Head of caudate nucleus (tissue), 42 donors: ENCODE measurements around the gene ABCC8.
A peak's percentile ranks its signal among the peaks of the same experiment; 100 is the strongest.

Source experiments
- DNase-seq, 42 donors: peaks; one replicate each; pipeline versions ENCODE4 v3.0.0 to v3.0.0-alpha.2; 2020 to 2021; ENCODE audit warnings: mixed read lengths in 7 of 42
- intact Hi-C: fragments of 100-400 bp; cut with DNase I; formaldehyde crosslinking; loops from one replicate; pipeline ENCODE4 v1.15.0; 2022

Gene ABCC8

DNA sequence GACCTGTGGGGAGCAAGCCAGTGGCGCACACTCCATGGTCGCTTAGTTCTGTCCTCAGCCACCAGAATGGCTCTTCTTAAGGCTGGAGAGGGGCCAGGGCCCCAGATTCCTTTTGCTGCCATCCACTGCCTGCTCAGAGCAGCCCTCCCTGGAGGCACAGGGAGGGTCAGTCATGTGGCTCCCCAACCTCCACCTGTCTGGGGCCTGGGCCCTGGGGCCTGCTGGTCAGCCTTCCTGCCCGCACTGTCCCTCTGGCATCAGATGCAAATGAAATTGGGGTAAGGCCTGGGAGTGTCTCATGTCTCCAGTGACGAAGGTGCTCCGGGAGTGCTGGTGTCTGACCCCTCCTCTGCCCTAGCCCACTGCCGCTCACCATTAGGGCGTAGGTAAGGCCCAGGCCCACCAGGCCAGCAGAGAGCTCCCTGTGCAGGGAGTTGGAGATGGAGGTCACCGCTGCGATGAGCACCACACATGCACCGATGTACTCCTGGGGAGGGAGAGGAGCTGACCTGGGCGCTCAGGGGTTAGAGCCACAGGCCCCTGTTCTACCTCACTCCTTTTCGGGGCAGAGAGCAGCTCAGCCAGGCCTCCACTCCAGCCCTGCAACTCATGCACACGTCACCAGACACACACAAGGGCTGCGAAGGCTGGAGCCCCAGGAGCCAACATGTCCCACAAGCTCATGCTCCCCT, 79.2 kb downstream of the ABCC8 start:
- no peak for DNase-seq
- intact Hi-C loops = no loop called here

DNA sequence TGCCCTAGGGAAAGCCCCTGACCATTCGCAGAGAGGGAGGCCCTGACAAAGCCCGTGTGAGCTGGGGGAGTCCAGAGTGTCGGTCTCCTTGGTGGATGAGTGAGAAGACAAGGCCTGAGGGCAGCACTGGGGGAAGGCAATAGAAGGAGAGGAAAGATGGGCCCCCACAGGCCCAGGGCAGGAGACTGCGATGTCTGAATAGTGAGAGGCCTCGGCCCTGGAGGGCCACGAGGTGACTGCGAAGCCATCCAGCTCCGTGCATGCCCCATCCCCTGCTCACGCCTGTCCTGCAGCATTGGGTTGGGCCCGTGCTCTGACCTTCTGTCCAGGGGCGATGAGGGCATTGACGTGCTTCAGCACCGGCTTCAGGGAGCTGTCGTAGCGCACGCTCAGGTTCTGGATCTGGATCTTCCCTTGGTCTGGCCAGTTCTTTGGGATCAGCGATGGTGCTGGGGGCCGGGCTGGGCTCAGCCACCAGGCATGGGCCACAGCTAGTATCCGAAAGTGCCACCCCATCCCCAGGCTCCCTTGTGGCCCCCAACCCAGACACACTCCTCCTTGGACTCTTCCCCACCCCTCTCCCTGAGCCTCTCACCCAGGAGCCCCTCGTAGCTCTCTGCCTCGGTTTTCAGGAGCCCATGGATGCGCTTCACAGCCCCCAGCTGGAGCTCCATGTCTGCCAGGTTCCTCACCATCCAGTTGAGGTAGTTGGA, 79.9 kb downstream of the ABCC8 start:
- DNase-seq = no peak
- intact Hi-C loops = no loop called here

DNA sequence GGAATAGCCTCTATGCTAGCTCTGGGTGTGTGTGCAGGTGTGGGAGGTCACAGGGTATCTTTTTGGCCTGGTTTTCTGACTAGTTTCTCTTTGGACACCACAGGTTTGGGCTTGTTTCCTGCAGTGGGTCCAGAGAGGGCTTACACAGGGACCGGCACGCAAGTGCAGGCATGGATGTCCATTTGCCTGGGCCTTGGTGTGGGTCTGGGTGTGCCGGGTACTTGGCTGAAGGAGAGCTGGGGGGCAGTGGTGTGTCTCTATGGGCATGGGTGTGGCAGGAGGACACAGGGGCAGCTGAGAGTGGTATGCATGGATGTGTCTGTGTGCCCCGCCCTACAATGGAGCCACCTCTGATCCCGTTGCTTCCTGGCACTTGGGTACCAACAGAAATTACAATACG, 80.7 kb downstream of the ABCC8 start:
- intact Hi-C loops = no loop called here

DNA sequence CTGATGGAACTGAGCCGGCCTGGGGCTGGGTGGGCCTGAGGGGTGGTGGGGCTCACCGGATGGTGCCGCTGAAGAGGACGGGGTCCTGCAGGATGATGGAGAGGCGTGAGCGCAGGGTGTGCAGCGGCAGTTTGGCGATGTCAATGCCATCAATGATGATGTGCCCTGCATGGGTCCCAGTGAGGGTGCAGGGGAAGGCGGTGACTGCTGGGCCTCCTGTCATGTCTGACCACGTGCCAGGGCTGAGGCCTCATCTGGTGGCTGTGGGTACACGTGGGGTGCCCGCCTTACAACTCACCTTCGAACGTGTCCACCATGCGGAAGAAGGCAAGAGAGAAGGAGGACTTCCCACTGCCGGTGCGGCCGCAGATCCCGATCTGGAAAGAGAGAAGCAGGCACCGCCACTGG, 81.1 kb downstream of the ABCC8 start:
- DNase-seq = no peak
- intact Hi-C loops = no loop called here

More for the DNA sequence above, 80.7 kb downstream of the ABCC8 start:
- DNase-seq = no peak

DNA sequence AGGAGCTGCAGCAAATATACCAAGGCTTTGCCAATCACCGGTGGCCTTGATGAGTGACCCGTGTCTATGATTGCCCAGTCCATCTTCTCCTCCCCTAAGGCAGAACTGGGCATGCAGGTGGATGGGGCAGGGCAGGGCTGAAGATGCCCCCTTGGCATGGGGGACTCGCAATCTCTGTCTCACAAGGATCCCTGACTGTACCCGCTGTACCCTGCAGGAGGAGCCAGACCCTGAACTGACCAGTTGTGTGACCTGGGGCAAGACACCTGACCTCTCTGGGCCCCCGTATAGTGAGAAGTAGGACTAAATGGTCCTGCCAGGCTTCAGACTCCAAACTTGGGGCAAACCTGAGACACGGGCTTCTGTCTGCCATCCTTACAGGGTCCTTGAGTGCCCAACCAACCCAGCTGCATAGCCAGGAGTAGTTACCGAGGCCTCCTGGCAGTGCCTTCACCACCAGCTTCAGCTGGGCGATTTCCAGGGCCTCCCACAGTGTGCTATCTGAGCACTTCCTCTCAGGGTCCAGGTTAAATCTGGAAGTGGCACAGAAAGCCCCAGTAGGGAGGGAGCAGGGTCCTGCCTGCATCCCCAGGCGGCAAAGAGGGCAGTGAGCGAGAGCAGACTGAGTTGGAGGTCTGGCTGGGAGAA, 81.8 kb downstream of the ABCC8 start:
- no peak for DNase-seq
- intact Hi-C loops = no loop called here

DNA sequence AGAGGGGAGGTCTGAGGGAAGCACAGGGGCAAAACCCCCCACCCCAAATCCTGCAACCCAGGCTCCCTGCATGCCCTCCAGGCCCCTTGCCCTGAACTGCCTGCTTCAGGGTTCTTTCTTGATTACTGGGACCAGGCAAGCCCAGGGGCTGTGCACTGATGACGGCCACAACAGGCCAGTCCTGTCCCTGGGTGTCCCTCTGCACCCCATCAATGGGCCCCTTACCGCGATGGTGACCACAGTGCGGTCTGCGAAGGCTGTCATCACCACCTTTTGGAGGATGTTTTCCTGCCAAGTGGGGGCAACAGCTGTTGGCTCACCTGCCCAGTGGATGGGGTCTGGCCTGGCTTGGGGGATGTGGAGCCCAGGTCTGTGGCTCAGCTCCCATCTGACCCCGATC, 83.2 kb downstream of the ABCC8 start:
- intact Hi-C loops = no loop called here
- DNase-seq = no peak

DNA sequence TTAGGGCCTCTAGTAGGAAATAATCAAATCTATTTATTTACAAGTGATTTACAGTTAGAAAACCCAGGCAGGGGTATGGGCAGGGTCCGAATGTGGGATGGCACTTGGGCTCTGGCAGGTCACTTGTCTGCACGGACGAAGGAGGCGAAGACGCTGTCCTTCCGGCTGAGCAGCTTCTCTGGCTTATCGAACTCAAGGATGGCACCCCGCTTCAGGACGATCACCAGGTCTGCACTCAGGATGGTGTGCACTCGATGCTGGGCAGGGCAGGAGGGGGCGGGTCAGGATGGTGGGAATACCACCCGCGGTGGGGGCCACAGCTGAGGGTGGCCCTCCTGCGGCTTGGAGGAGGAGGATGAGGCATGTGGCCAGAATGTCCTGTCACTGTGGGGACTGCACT, 83.8 kb downstream of the ABCC8 start:
- intact Hi-C loops = no loop called here
- DNase-seq = no peak

DNA sequence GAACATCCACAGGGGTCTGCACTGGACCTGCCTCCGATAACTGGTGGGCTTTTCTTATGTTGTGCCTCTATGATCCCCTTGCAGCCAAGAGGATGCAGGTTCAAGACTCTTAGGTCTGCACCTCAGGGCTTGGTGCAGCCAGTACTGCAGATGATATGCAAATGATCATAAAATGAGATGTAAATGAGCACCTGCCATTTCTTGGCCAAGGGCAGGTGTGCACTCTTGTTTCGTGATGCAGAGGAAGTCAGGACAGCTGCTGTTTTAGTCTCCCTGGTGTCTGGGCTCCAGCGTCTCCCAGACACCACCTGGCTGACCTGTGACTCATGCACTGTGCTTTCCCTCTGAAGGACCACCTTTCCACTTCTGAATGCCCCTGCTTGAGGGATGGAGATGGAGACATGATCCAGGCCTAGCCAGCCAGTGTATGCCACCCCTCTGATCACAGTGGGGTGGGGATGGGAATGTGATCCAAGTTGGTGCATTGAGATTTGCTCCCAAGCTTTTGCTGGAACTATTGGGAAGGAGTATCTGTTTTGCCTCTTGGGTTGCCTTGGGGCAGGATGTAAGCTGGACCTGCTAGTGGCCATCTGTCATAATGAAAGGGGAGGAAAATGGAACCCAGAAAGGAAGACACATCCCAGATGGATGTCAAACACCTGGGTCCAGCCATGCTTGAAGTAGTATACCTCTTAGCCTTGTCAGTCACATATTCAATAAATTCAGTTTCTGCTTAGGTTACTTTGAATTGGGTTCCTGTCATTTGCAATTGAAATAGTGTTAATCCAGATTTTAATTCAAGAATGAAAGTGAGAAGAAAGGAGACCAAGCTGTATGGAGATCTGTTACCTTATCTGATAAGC, 84.9 kb downstream of the ABCC8 start:
- DNase-seq = no peak
- intact Hi-C loops = no loop called here

DNA sequence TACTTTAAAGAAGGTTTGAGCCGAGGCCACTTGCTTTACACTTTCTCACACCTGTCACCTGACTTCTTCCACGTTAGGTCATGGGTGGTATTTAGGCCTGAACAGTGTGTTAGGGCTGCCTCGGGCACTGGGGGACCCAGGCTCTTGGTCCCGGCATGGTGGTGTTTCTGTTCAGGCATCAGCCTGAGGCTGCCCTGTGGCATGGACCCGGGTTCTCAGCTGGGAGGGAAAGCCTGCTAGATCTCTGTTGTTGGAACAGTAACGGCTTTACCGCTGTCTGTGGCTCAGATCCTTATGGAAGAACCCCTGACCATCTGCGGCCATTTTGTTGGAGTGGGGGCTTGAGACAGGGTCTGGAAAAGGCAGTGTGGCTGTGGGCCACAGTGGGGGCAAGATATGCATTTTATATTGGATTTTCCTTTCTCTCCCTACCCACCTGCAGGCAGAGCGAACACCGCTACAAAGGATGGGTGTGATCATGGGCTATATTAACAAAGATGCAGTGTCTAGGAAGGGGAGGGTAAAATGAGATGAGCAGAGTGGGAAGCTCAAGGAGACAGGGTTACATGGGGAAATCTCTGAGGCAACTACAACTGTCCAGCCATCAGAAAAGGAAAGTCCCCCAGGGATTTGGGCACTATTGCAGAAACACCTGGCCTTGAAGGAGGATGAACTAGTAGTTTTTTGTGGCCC, 86.5 kb downstream of the ABCC8 start:
- intact Hi-C loops = no loop called here

DNA sequence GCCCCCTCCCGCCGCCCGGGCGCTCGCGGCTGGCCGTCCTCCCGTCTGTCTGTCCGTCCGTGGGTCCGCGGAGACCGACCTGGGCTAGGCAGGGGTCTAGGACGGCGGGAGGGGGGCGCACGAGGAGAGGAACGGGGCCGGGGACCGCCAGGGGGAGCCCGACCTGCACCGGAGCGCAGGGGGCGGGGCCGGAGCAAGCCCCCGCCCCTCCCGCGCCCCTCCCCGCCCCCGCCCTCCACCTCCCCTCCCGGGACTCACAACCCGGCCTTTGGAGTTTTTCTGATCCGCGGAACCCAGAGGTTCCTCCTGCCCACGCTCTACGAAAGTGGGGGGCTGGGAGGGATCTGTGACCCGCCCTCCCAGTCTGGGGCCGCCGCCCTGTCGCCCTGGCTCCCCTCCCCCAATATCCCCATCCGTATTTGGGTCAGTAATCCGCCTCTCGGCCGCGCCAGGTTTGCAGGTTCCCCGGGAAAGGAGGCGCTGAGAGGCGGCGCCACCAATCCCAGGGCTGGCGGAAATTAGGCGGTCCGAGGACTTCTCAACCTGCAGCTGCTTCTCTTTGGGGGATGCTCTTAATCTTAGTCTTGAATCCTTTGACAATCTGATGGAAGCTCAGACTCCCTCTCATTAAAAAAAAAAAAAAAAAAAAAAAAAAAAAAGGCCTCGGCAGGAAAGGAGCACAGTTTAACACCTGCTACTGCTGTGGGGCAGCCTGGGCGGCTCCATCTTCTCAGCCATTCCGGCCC, 87.3 kb downstream of the ABCC8 start:
- intact Hi-C loops = no loop called here
- DNase-seq = peak; percentile 33 to 89 (median 76)

More for the DNA sequence above, 86.5 kb downstream of the ABCC8 start:
- DNase-seq = peak in 1 of 42 donors; percentile 5

DNA sequence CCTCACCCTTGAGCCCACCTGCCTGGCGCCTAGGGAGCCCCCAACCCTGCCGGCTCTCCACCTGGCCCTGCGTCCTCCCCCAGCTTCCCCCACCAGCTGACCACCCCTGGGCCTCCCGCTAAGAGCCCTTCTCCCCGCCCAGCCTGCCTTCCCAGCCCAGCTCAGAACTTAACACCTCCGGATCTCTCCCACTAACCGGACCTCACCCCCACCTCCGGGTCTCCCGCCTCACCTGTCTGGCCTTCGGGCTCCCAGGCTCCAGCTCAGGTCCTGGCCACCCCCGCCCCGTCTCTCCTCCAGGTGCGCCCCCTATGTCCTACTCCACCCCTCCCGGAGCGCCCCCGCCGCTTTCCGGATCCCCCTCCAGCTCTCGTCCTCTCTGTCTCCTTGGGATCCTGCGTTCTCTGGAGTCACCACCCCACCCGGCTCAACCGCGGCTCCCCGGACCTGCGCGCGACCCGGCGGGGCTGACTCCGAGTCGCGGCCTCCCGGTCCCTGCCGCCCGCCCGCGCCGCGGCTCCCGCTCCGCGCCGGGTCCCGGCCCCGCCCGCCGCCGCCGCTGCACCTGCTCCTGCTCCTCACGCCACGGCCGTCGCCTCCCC, 87.9 kb downstream of the ABCC8 start, which contains the start of gene KCNJ11:
KCNJ11 (minus strand) TSS at position 51 of the 602 bp plus-strand sequence. CDS start 568 bp downstream, outside the sequence.
- intact Hi-C loops = no loop called here
- peak in 21 of 42 donors; percentile 17 to 64 (median 40) for DNase-seq

DNA sequence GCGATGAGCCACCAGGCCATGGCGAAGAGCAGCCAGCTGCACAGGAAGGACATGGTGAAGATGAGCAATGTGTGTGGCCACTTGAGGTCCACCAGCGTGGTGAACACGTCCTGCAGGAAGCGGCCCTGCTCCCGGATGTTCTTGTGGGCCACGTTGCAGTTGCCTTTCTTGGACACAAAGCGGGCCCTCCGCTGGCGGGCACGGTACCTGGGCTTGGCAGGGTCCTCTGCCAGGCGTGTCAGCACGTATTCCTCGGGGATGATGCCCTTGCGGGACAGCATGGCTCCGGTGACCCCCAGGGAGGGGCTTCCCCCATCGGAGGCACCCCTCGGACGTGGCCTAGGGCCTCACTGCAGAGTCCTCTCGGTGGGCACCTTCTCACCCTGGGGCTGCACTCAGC, 88.8 kb downstream of the ABCC8 start:
- intact Hi-C loops = no loop called here
- no peak for DNase-seq

DNA sequence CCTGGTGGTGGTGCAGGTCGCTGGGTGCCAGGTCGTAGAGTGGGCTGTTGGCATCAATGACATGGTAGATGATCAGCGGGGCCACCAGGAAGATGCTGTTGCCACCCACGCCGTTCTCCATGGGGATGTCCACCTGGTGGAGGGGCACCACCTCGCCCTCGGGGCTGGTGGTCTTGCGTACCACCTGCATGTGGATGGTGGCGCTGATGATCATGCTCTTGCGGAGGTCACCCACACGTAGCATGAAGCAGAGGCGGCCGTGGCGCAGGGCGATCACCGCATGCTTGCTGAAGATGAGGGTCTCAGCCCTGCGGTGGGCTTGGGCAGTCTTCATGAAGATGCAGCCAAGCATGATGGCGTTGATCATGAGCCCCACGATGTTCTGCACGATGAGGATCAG, 89.4 kb downstream of the ABCC8 start:
- no peak for DNase-seq
- intact Hi-C loops = no loop called here

DNA sequence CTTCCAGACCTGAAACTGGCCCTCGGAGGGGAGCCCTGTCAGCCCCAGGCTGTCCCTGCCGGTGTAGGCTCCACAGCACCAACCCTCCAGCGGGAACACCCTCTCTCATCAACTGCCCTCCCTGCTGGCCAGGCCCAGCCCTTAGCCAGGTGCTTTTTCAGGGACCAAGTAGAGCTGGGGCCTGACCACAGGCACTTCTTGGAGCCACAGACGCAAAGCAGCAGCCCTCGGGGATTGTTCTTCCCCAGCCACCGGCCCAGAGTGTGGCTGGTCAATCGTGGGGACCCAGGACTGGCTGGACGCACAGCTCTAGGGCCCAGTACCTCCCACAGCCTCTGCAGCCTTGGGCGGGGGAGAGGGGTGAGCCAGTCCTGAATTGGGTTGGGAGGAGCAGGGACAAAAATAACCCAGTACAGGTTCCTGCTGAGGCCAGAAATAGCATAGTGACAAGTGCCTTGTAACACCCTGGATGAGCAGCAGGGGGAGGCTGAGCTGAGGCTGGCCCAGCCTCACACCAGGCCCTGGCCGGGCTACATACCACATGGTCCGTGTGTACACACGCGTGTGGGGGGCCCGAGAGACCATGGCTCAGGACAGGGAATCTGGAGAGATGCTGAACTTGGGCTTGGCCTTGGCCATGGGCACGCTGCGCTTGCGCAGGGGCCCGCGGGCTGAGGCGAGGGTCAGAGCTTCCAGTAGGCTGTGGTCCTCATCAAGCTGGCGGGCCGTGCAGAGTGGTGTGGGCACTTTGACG, 90.1 kb downstream of the ABCC8 start:
- DNase-seq = peak; percentile 40 to 87 (median 66)
- intact Hi-C loops = no loop called here

DNA sequence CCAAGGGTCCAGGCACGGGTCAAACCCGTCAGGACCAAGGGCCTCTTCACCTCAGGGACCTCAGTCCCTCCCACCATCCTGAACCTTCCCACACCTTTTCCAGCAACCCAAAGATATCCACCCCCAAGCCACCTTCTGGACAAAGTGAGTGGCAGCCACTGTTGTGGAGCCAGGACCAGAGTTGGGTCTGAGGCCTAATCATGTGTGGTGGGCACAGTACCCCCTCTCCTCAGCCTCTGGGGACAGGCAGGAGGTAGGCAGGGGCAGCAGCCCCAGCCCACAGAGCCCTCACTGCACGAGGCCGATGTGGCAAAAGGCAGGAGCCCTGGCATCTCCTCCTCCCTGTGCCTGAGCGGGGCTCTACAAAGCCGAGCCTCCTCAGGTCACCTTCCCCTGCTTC, 90.7 kb downstream of the ABCC8 start:
- intact Hi-C loops = loop anchor here (2.0 kb wide), 1 partner anchor 119 kb away; no protein-coding TSS in a partner anchor
- no peak for DNase-seq

DNA sequence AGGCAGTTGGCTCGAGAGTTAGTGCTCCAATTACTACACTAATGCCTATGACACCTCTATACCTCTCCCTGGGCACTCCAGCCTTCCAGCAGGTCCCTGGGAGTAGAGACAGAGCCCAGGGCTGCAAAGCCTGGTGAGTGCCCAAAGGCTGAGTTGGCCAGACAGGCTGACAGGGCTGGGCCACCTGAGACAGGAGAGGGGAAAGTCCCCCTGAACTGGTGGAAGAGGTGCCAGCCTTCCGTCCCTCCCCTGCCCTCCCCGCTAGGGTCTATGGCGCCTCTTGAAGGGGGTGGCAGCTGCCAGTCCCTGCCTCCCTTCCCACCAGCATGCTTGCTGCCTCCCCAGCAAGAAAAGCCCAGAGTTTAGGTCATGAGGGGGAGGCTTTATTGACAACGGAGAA, 91.2 kb downstream of the ABCC8 start:
- intact Hi-C loops = loop anchor here (2.0 kb wide), 1 partner anchor 119 kb away; no protein-coding TSS in a partner anchor
- DNase-seq = peak in 1 of 42 donors; percentile 34
